HepG2 (cell line): ENCODE data around the gene PRELID2. TPM values are rescaled to one million over a fixed set of nuclear protein-coding genes. Genes with fewer than 3 reads are reported as not detected.

Experiments used
- ZC3H4 ChIP-seq: sonication (generic); formaldehyde crosslinking; IDR thresholded peaks from 2 replicates; pipeline ENCODE4 v1.4.0; 2020; ENCODE audit warnings: missing genetic modification reagents, borderline replicate concordance
- polyA plus RNA-seq, 8 experiments: library from polyadenylated mRNA; depleted of rRNA in 3 of 8; stranded (reverse) in 7 of 8; unstranded in 1 of 8; fragments of >200 nt; fragmentation: Illumina TruSeq in 4 of 8; extraction: Trizol in 4 of 8; gene quantifications; 2 replicates each; pipeline versions ENCODE4 v1.2.1 to v1.2.3, GENCODE V29; 2011 to 2016; ENCODE audit warnings: low read depth in 4 of 8, missing spikeins in 1 of 8, mixed read lengths in 1 of 8; ENCODE audit not compliant: insufficient read depth in 1 of 8
- total RNA-seq, 5 experiments: library from RNA; depleted of rRNA; stranded (reverse); fragments of >200 nt; fragmentation: Illumina TruSeq; extraction: Trizol; gene quantifications; 2 replicates each; pipeline ENCODE4 v1.2.3, GENCODE V29; 2016; ENCODE audit warnings: low read depth in 1 of 5
- TF ChIP-seq, protein P1 (sequence below), 2 experiments: fragments of 450-650 bp in 1 of 2; sonication (generic) in 1 of 2; formaldehyde crosslinking in 1 of 2; IDR thresholded peaks; 2 replicates each; pipeline versions ENCODE4 v1.6.1 to v1.8.0; 2016 to 2022; ENCODE audit warnings: antibody characterized with exemption in 1 of 2, mild to moderate bottlenecking in 1 of 2, missing genetic modification reagents in 1 of 2
- TF ChIP-seq, protein P2 (sequence below): sonication (generic); formaldehyde crosslinking; IDR thresholded peaks from one replicate; pipeline ENCODE4 v1.5.1; 2020; ENCODE audit warnings: mild to moderate bottlenecking, missing genetic modification reagents; ENCODE audit errors: not compliant biosample characterization
- TF ChIP-seq, protein P3 (sequence below): sonication (generic); formaldehyde crosslinking; IDR thresholded peaks from 2 replicates; pipeline ENCODE4 v1.4.0; 2020; ENCODE audit warnings: missing genetic modification reagents, mild to moderate bottlenecking, borderline replicate concordance

Gene PRELID2
- total and polyA plus RNA-seq, 2 of the 13 experiments (the other 11 are each of a cell fraction or from before 2014, with no cell fraction given) = 10.0 to 22.9 TPM

DNA sequence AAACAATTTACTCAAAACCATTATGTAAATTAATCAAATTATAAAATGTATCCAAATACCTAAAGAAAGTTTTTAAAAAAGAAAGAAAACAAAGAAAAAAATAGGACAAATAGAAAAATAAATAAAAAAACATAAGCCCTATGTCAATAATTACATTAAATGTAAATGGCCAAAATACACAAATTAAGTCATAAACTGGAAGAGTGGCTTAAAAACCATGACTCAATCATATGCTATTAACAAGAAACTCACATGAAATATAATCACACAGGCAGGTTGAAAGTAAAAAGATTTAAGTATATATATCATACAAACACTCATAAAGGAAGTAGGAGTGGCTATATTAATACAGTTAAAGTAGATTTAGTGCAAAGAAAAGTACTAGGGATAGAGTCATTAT lies 95.3 kb downstream of the PRELID2 start (continued):
- TF ChIP-seq, protein P1, sequence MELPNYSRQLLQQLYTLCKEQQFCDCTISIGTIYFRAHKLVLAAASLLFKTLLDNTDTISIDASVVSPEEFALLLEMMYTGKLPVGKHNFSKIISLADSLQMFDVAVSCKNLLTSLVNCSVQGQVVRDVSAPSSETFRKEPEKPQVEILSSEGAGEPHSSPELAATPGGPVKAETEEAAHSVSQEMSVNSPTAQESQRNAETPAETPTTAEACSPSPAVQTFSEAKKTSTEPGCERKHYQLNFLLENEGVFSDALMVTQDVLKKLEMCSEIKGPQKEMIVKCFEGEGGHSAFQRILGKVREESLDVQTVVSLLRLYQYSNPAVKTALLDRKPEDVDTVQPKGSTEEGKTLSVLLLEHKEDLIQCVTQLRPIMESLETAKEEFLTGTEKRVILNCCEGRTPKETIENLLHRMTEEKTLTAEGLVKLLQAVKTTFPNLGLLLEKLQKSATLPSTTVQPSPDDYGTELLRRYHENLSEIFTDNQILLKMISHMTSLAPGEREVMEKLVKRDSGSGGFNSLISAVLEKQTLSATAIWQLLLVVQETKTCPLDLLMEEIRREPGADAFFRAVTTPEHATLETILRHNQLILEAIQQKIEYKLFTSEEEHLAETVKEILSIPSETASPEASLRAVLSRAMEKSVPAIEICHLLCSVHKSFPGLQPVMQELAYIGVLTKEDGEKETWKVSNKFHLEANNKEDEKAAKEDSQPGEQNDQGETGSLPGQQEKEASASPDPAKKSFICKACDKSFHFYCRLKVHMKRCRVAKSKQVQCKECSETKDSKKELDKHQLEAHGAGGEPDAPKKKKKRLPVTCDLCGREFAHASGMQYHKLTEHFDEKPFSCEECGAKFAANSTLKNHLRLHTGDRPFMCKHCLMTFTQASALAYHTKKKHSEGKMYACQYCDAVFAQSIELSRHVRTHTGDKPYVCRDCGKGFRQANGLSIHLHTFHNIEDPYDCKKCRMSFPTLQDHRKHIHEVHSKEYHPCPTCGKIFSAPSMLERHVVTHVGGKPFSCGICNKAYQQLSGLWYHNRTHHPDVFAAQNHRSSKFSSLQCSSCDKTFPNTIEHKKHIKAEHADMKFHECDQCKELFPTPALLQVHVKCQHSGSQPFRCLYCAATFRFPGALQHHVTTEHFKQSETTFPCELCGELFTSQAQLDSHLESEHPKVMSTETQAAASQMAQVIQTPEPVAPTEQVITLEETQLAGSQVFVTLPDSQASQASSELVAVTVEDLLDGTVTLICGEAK (IDR thresholded peaks at IDR 0.05) = no peak
- TF ChIP-seq, protein P1 (CRISPR knock-in tag; IDR thresholded peaks at IDR 0.05) = no peak
- TF ChIP-seq, protein P2, sequence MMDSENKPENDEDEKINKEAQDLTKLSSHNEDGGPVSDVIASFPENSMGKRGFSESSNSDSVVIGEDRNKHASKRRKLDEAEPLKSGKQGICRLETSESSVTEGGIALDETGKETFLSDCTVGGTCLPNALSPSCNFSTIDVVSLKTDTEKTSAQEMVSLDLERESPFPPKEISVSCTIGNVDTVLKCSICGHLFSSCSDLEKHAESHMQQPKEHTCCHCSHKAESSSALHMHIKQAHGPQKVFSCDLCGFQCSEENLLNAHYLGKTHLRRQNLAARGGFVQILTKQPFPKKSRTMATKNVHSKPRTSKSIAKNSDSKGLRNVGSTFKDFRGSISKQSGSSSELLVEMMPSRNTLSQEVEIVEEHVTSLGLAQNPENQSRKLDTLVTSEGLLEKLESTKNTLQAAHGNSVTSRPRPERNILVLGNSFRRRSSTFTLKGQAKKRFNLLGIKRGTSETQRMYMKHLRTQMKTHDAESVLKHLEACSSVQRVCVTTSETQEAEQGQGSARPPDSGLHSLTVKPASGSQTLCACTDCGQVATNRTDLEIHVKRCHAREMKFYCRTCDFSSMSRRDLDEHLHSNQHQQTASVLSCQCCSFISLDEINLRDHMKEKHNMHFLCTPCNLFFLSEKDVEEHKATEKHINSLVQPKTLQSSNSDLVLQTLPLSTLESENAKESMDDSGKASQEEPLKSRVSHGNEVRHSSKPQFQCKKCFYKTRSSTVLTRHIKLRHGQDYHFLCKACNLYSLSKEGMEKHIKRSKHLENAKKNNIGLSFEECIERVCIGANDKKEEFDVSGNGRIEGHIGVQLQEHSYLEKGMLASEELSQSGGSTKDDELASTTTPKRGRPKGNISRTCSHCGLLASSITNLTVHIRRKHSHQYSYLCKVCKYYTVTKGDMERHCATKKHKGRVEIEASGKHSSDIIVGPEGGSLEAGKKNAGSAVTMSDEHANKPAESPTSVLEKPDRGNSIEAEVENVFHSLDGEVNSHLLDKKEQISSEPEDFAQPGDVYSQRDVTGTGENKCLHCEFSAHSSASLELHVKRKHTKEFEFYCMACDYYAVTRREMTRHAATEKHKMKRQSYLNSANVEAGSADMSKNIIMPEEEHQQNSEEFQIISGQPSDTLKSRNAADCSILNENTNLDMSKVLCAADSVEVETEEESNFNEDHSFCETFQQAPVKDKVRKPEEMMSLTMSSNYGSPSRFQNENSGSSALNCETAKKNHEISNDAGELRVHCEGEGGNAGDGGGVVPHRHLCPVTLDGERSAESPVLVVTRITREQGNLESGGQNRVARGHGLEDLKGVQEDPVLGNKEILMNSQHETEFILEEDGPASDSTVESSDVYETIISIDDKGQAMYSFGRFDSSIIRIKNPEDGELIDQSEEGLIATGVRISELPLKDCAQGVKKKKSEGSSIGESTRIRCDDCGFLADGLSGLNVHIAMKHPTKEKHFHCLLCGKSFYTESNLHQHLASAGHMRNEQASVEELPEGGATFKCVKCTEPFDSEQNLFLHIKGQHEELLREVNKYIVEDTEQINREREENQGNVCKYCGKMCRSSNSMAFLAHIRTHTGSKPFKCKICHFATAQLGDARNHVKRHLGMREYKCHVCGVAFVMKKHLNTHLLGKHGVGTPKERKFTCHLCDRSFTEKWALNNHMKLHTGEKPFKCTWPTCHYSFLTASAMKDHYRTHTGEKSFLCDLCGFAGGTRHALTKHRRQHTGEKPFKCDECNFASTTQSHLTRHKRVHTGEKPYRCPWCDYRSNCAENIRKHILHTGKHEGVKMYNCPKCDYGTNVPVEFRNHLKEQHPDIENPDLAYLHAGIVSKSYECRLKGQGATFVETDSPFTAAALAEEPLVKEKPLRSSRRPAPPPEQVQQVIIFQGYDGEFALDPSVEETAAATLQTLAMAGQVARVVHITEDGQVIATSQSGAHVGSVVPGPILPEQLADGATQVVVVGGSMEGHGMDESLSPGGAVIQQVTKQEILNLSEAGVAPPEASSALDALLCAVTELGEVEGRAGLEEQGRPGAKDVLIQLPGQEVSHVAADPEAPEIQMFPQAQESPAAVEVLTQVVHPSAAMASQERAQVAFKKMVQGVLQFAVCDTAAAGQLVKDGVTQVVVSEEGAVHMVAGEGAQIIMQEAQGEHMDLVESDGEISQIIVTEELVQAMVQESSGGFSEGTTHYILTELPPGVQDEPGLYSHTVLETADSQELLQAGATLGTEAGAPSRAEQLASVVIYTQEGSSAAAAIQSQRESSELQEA (CRISPR knock-in tag) = no peak
- TF ChIP-seq, protein P3, sequence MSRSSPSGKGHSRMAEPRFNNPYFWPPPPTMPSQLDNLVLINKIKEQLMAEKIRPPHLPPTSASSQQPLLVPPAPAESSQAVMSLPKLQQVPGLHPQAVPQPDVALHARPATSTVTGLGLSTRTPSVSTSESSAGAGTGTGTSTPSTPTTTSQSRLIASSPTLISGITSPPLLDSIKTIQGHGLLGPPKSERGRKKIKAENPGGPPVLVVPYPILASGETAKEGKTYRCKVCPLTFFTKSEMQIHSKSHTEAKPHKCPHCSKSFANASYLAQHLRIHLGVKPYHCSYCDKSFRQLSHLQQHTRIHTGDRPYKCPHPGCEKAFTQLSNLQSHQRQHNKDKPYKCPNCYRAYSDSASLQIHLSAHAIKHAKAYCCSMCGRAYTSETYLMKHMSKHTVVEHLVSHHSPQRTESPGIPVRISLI (CRISPR knock-in tag) = no peak
- no peak for TF ChIP-seq ZC3H4
- TF ChIP-seq, all 625 proteins: peak for 0
